RWPE2 (cell line): ENCODE results near the gene GDI1.

ENCODE experiments used
- ATAC-seq: fragments of 200-7000 bp; cut with Tn5 transposase; 3 replicates; pipeline ENCODE4 v1.9.1; 2021; ENCODE audit warnings: low read depth
- DNase-seq: peaks from one replicate; pipeline ENCODE4 v3.0.0-alpha.2; 2020; ENCODE audit warnings: low spot score
- H3K27ac ChIP-seq: fragments of 450-650 bp; 2 replicates; pipeline ENCODE4 v1.5.1; 2017; ENCODE audit warnings: mild to moderate bottlenecking; ENCODE audit not compliant: poor library complexity, severe bottlenecking
- H3K27me3 ChIP-seq: fragments of 250-450 bp; sonication (Bioruptor Pico); 2 replicates; pipeline ENCODE4 v1.5.1; 2021; ENCODE audit warnings: mild to moderate bottlenecking, moderate library complexity; ENCODE audit not compliant: insufficient read depth, poor library complexity, severe bottlenecking
- H3K36me3 ChIP-seq: fragments of 250-450 bp; sonication (Bioruptor Pico); 2 replicates; pipeline ENCODE4 v1.5.1; 2020; ENCODE audit warnings: low read depth, mild to moderate bottlenecking, moderate library complexity
- H3K4me1 ChIP-seq: fragments of 250-450 bp; sonication (Bioruptor Pico); 2 replicates; pipeline ENCODE4 v1.5.1; 2021; ENCODE audit warnings: mild to moderate bottlenecking, moderate library complexity; ENCODE audit not compliant: insufficient read depth, poor library complexity, severe bottlenecking
- H3K4me3 ChIP-seq: fragments of 250-450 bp; sonication (Bioruptor Pico); 2 replicates; pipeline ENCODE4 v1.5.1; 2021; ENCODE audit warnings: mild to moderate bottlenecking, moderate library complexity; ENCODE audit not compliant: severe bottlenecking
- H3K9me3 ChIP-seq: fragments of 250-450 bp; sonication (Bioruptor Pico); 2 replicates; pipeline ENCODE4 v1.5.1; 2021; ENCODE audit warnings: mild to moderate bottlenecking, moderate library complexity; ENCODE audit not compliant: severe bottlenecking
- CTCF ChIP-seq: fragments of 450-650 bp; IDR thresholded peaks from one replicate; pipeline ENCODE4 v1.5.1; 2017; ENCODE audit warnings: mild to moderate bottlenecking, moderate library complexity; ENCODE audit not compliant: poor library complexity, severe bottlenecking

Gene GDI1

GRCh38 chrX:154403858-154404257 is 33.1 kb upstream of the GDI1 start:
- no peaks in the 10 kb centered on the region for H3K27me3 ChIP-seq
- no peaks in the 10 kb centered on the region for H3K4me1 ChIP-seq
- ATAC-seq, result no peak
- H3K9me3 ChIP-seq, result no peaks in the 10 kb centered on the region
- no peak for TF ChIP-seq CTCF
- DNase-seq, result no peak
- H3K36me3 ChIP-seq, result peaks cover 32% of the 10 kb centered on the region
- H3K27ac ChIP-seq, result no peak overlapping the region
- H3K4me3 ChIP-seq, result no peak overlapping the region

GRCh38 chrX:154404625-154405192 is 32.2 kb upstream of the GDI1 start:
- Histone ChIP-seq H3K27me3 (no peaks in the 10 kb centered on the region), H3K9me3 (no peaks in the 10 kb centered on the region)
- no peak for TF ChIP-seq CTCF

GRCh38 chrX:154408659-154409221 is 28.2 kb upstream of the GDI1 start:
- peak overlapping the region; percentile 33 for H3K4me3 ChIP-seq
- no peaks in the 10 kb centered on the region for H3K27me3 ChIP-seq
- no peak for DNase-seq
- H3K4me1 ChIP-seq, result peaks cover 3% of the 10 kb centered on the region
- ATAC-seq, result peak; percentile 14
- no peaks in the 10 kb centered on the region for H3K9me3 ChIP-seq
- peak overlapping the region; percentile 88 for H3K27ac ChIP-seq
- no peak for TF ChIP-seq CTCF
- 0 out of 2 replicates have a peak, but pooled peaks cover 7% of the 10 kb centered on the region for H3K36me3 ChIP-seq

More at GRCh38 chrX:154404625-154405192, 32.2 kb upstream of the GDI1 start:
- Histone ChIP-seq H3K36me3 (peaks cover 24% of the 10 kb centered on the region), H3K4me3 (no peak overlapping the region), H3K4me1 (peaks cover 3% of the 10 kb centered on the region), H3K27ac (no peak overlapping the region)
- DNase-seq (no peak), ATAC-seq (no peak)

GRCh38 chrX:154409222-154409871 is 27.6 kb upstream of the GDI1 start, which contains the start of gene DNASE1L1:
Gene DNASE1L1 (minus strand): TSS chrX:154409254. CDS start chrX:154405568, 3,686 bp downstream.
- Histone ChIP-seq H3K27me3 (no peaks in the 10 kb centered on the region), H3K36me3 (0 out of 2 replicates have a peak, but pooled peaks cover 12% of the 10 kb centered on the region), H3K4me3 (peak within 1 kb of the TSS; percentile 33), H3K27ac (peak within 1 kb of the TSS; percentile 88), H3K9me3 (no peaks in the 10 kb centered on the region), H3K4me1 (peaks cover 3% of the 10 kb centered on the region)
- peak; percentile 88 for ATAC-seq
- peak; percentile 92 for DNase-seq
- TF ChIP-seq CTCF, result no peak
